DOHH2 (cell line): ENCODE results near the gene CLCNKA.

Experiments
- EZH2phosphoT487 ChIP-seq: fragments of 200-600 bp; sonication (generic); IDR thresholded peaks from 2 replicates; pipeline ENCODE4 v1.6.1; 2017; ENCODE audit warnings: borderline replicate concordance, mild to moderate bottlenecking, antibody characterized with exemption, low read length, moderate library complexity, mixed read lengths
- TF ChIP-seq, protein P1 (sequence below): fragments of 200-600 bp; sonication (generic); IDR thresholded peaks from one replicate; pipeline ENCODE4 v1.5.1; 2014; ENCODE audit warnings: antibody characterized with exemption, mild to moderate bottlenecking, low read depth, low read length; ENCODE audit not compliant: poor library complexity, severe bottlenecking

DNA sequence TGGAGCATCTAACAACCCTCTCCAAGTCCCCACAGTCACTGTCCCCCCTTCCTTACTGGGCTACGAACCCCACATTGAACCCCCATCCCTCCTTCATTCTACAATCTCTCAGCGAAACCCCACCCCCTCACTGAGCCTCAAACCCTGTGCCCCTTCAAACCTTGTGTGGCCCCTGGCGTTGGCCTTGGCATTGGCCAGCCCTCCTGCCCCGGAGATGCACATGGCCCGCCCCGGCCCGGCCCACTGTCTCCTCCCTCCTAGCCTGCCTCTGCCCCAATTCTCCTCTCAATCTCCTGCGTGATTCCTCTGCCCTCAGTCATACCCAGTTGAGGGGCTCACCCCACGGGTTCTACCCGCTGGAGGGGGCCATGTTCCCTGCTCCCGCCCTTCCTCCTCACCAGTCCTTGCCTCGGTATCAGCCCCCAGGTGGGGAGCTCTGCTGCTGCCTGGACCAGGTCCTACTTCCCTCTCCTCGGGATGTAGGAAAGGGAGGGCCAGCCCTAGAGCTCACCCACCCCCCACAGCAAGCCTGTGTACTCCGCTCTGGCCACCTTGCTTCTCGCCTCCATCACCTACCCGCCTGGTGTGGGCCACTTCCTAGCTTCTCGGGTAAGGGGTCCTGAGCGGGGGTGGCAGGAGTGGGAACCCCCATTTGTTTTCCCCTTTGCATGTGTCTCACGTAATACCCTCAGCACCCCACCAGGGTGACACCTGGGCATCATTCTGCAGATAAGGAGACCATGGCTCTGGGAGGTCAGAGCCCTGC lies 6.6 kb downstream of the CLCNKA start:
- TF ChIP-seq, protein P1, sequence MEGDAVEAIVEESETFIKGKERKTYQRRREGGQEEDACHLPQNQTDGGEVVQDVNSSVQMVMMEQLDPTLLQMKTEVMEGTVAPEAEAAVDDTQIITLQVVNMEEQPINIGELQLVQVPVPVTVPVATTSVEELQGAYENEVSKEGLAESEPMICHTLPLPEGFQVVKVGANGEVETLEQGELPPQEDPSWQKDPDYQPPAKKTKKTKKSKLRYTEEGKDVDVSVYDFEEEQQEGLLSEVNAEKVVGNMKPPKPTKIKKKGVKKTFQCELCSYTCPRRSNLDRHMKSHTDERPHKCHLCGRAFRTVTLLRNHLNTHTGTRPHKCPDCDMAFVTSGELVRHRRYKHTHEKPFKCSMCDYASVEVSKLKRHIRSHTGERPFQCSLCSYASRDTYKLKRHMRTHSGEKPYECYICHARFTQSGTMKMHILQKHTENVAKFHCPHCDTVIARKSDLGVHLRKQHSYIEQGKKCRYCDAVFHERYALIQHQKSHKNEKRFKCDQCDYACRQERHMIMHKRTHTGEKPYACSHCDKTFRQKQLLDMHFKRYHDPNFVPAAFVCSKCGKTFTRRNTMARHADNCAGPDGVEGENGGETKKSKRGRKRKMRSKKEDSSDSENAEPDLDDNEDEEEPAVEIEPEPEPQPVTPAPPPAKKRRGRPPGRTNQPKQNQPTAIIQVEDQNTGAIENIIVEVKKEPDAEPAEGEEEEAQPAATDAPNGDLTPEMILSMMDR = no peak
- TF ChIP-seq EZH2phosphoT487 = no peak
